Measurements from ENCODE around the gene MRPL11.

MRPL11 gene

DNA sequence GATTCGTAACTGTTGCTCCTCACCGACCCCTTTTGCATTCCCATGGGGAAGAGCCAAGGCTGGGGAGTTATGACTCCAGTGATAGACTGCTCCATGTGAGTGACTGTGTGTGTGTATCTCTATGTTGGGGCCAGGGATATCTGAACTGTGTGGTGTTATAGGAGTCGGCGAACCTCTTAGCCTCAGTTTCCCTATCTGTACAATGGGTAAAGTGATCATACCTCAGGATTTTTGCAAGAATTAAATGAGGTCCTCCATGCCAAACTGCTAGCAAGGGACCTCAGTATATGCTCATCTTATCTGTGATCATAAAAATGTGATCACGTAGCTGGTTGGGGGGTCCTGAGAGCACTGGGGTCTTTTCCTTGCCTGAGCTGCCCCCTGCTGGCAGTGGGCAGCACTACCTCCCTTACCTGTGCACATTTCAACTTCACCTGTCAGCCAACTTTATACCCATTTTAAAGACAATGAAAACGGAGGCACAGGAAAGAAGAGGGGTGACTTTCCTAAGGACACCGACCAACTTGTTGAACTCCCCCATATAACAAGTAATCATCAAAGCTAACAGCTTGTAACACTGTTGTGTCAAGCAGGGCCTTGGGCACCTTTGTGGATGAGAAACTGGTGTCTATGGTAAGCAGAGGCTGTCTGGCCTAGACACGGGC, 40.2 kb upstream of the MRPL11 start:
- H3K27ac ChIP-seq, result peak overlapping the region; percentile 84 to 97
- H3K9me3 ChIP-seq, result no peaks in the 10 kb centered on the region
- peaks cover 21 to 49% (median 21%) of the 10 kb centered on the region in 3 donors for H3K36me3 ChIP-seq
- peak overlapping the region; percentile 67 to 77 for H3K4me3 ChIP-seq
- TF ChIP-seq, protein P1, sequence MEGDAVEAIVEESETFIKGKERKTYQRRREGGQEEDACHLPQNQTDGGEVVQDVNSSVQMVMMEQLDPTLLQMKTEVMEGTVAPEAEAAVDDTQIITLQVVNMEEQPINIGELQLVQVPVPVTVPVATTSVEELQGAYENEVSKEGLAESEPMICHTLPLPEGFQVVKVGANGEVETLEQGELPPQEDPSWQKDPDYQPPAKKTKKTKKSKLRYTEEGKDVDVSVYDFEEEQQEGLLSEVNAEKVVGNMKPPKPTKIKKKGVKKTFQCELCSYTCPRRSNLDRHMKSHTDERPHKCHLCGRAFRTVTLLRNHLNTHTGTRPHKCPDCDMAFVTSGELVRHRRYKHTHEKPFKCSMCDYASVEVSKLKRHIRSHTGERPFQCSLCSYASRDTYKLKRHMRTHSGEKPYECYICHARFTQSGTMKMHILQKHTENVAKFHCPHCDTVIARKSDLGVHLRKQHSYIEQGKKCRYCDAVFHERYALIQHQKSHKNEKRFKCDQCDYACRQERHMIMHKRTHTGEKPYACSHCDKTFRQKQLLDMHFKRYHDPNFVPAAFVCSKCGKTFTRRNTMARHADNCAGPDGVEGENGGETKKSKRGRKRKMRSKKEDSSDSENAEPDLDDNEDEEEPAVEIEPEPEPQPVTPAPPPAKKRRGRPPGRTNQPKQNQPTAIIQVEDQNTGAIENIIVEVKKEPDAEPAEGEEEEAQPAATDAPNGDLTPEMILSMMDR (IDR thresholded peaks at IDR 0.05), result peak; percentile 60 to 68
- no peak for DNase-seq
- H3K27me3 ChIP-seq, result no peaks in the 10 kb centered on the region
- H3K4me1 ChIP-seq, result peaks cover 0 to 22% (median 15%) of the 10 kb centered on the region in 4 donors
- intact Hi-C loops (cut with DNase I; ENCODE audit: low total_unique reads), result loop anchor here (2.0 kb wide), 1 partner anchor 18 kb away; no protein-coding TSS in a partner anchor

DNA sequence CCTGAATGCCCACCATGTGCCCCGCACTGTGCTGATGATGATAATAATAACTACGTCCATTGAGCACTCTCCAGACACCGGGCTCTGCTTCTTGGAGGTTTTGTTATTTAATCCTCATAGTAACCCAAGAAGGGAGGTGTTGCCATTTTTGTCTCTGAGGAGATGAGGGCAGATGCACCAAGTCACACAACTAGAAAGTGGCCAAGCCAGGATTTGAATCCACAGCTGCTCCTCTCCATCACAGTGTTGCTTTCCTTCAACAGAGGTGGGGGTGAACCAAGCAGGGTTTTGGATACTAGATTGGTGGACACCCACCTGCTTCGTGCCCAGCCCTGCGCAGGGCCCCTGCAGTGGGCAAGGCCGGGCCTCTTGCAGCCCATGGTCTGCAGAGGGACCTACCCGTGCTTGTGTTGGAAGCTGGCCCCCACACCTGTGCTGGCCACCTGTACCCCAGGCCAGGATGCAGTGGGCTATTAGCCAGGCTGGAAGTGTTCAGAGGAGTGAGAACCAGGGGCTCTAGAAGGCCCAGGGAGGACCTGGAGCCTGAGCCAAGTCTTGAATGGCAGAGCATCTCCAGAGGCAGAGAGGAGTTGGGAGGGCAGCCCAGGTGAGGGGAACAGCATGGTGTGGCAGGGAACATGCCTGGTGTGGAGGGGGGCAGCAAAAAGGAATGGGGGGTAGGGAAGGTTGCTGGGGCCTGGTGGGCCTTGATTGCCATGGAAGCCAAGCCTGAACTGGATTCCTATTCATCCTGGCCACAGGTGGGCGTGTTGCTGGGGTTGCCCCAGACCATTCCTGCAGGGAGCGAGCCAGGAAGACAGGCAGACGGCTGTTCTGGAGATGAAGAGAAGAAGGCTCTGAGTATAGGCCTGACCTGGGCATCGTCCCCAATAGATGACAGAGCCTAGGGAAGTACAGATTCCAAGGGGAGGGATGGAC, 38.9 kb upstream of the MRPL11 start:
- Histone ChIP-seq H3K9me3 (no peaks in the 10 kb centered on the region), H3K4me1 (peaks cover 0 to 22% (median 15%) of the 10 kb centered on the region in 4 donors), H3K27me3 (no peaks in the 10 kb centered on the region), H3K4me3 (no peak overlapping the region), H3K36me3 (peaks cover 34 to 50% (median 34%) of the 10 kb centered on the region in 3 donors), H3K27ac (no peak overlapping the region)
- DNase-seq, result no peak
- intact Hi-C loops (cut with DNase I; ENCODE audit: low total_unique reads), result loop anchor here (2.0 kb wide), 1 partner anchor 17 kb away; no protein-coding TSS in a partner anchor
- TF ChIP-seq, protein P1 (IDR thresholded peaks at IDR 0.05), result no peak

DNA sequence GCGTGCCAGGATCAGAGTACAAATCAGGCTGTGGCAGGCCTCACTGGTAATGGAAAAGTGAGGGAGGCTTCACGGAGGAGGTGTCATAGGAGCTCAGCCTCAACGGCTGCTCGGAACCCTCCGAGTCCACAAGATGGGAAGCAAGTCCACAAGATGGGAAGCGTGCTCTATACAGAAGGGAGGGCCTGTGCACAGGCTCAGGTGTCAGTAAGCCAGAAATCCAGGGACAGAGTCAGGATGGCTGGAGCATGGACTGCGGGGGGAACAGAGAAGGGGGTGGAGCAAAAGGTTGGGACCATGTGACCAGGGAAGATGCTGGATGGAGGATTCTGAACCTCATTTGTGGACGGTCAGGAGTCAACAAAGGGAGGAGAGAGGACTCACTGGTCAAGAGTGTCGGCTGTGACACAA, 38.2 kb upstream of the MRPL11 start:
- H3K27ac ChIP-seq, result no peak overlapping the region
- no peak for DNase-seq
- intact Hi-C loops (cut with DNase I; ENCODE audit: low total_unique reads), result no loop called here

DNA sequence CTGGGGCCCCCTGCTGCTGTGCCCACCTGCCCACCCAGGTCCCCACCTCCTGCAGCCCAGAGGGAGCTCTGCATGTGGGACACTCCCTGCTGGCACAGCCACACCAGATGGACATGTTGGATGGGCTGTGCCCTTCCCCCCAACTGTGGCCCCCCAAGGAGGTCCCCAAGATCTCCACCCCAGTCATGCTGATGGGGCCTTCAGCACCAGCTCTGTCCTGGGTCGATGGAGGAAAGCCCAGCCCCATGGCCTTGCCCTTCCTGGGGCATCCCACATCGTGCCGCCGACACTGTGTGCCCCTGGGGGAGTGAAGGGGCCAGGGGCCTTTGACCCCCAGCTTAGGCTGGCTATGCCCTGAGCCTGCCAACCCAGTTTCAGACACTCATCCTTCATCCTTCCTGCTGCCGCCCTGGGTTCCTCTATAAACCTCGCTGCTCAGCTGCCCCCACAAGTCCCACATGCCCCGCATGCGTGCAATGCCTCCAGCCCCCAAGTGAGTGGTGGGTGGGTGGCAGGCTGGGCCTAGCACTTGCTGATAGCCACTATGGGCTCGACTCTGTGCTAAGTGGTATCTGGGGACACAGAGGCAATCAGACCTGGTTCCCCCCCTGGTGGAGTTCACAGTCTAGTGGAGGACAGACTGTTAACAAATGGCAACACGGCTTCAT, 37.7 kb upstream of the MRPL11 start:
- Histone ChIP-seq H3K9me3 (no peaks in the 10 kb centered on the region), H3K36me3 (peaks cover 42 to 60% (median 43%) of the 10 kb centered on the region in 3 donors), H3K4me3 (no peak overlapping the region), H3K27ac (no peak overlapping the region), H3K27me3 (no peaks in the 10 kb centered on the region), H3K4me1 (peaks cover 0 to 22% (median 15%) of the 10 kb centered on the region in 4 donors)
- intact Hi-C loops (cut with DNase I; ENCODE audit: low total_unique reads), result no loop called here
- DNase-seq, result no peak
- TF ChIP-seq, protein P1 (IDR thresholded peaks at IDR 0.05), result no peak

More for the DNA sequence above, 38.2 kb upstream of the MRPL11 start:
- Histone ChIP-seq H3K27me3 (no peaks in the 10 kb centered on the region), H3K4me1 (peaks cover 0 to 22% (median 15%) of the 10 kb centered on the region in 4 donors), H3K9me3 (no peaks in the 10 kb centered on the region), H3K4me3 (no peak overlapping the region), H3K36me3 (peaks cover 41 to 54% (median 41%) of the 10 kb centered on the region in 3 donors)
- TF ChIP-seq, protein P1 (IDR thresholded peaks at IDR 0.05), result no peak

Data from tibial artery (tissue), 4 donors.